Fibroblast of lung (primary cell): ENCODE measurements around the gene PIK3R2. TPM values are rescaled to one million over a fixed set of nuclear protein-coding genes. Genes with fewer than 3 reads are reported as not detected.

ENCODE experiments used
- DNase-seq, 2 donors: peaks; one replicate each; pipeline versions ENCODE4 v3.0.0 to v3.0.0-alpha.2; 2010; ENCODE audit warnings: low read depth in 2 of 2
- H2AFZ ChIP-seq: 2 replicates; pipeline ENCODE4 v1.5.1; 2012; ENCODE audit warnings: low read length, control low read depth, inconsistent platforms
- H3K27ac ChIP-seq: 2 replicates; pipeline ENCODE4 v1.5.1; 2011; ENCODE audit warnings: low read length, control low read depth; ENCODE audit not compliant: insufficient read depth
- H3K27me3 ChIP-seq: 2 replicates; pipeline ENCODE4 v1.5.1; 2011; ENCODE audit warnings: mild to moderate bottlenecking, low read length; ENCODE audit not compliant: control insufficient read depth, insufficient read depth
- H3K36me3 ChIP-seq: 2 replicates; pipeline ENCODE4 v1.5.1; 2011; ENCODE audit warnings: low read length; ENCODE audit not compliant: control insufficient read depth, insufficient read depth
- H3K4me1 ChIP-seq: 2 replicates; pipeline ENCODE4 v1.5.1; 2011; ENCODE audit warnings: low read length; ENCODE audit not compliant: control insufficient read depth, insufficient read depth; ENCODE audit errors: extremely low read depth
- H3K4me2 ChIP-seq: 2 replicates; pipeline ENCODE4 v1.5.1; 2011; ENCODE audit warnings: low read length, control low read depth; ENCODE audit not compliant: insufficient read depth; ENCODE audit errors: extremely low read depth
- H3K4me3 ChIP-seq, 4 experiments: fragments of 200-600 bp in 1 of 4; sonication (generic) in 1 of 4; replicated peaks in 1 of 4; 2 replicates each; pipeline ENCODE4 v1.5.1; 2011 to 2016; ENCODE audit warnings: low read length in 4 of 4, low read depth in 3 of 4, mild to moderate bottlenecking in 3 of 4, control low read depth in 2 of 4, inconsistent platforms in 1 of 4, mixed read lengths in 1 of 4; ENCODE audit not compliant: insufficient read depth in 1 of 4; ENCODE audit errors: control extremely low read depth in 1 of 4
- H3K79me2 ChIP-seq: 2 replicates; pipeline ENCODE4 v1.5.1; 2012; ENCODE audit warnings: mild to moderate bottlenecking, low read length, inconsistent platforms; ENCODE audit not compliant: control insufficient read depth, insufficient read depth
- H3K9ac ChIP-seq: 2 replicates; pipeline ENCODE4 v1.5.1; 2011; ENCODE audit warnings: mild to moderate bottlenecking, low read length, control low read depth; ENCODE audit not compliant: insufficient read depth
- H3K9me3 ChIP-seq: 2 replicates; pipeline ENCODE4 v1.5.1; 2012; ENCODE audit warnings: low read depth, low read length; ENCODE audit not compliant: control insufficient read depth, insufficient read depth
- H4K20me1 ChIP-seq: 2 replicates; pipeline ENCODE4 v1.5.1; 2011; ENCODE audit warnings: low read length; ENCODE audit not compliant: control insufficient read depth, insufficient read depth; ENCODE audit errors: extremely low read depth
- EZH2 ChIP-seq: IDR thresholded peaks from 2 replicates; pipeline ENCODE4 v1.5.1; 2012; ENCODE audit warnings: low read length, control low read depth, mild to moderate bottlenecking; ENCODE audit errors: missing control alignments
- polyA plus RNA-seq, 2 donors: library from polyadenylated mRNA; depleted of rRNA in 1 of 2; stranded (reverse) in 1 of 2; unstranded in 1 of 2; fragments of >200 nt; gene quantifications; 2 replicates each; pipeline ENCODE4 v1.2.1, GENCODE V29; 2011 to 2012; ENCODE audit warnings: missing spikeins in 1 of 2
- total RNA-seq: library from RNA; depleted of rRNA; stranded (reverse); fragments of >200 nt; gene quantifications from 2 replicates; pipeline ENCODE4 v1.2.1, GENCODE V29; 2014
- TF ChIP-seq, protein P1 (sequence below), 2 donors: IDR thresholded peaks in 1 of 2; conservative IDR thresholded peaks in 1 of 2; 1 replicate in 1 of 2; 2 replicates in 1 of 2; pipeline ENCODE4 v1.5.1; 2011 to 2012; ENCODE audit warnings: low read length in 2 of 2, control low read depth in 1 of 2, inconsistent platforms in 1 of 2, low read depth in 1 of 2, mild to moderate bottlenecking in 1 of 2

Gene PIK3R2
- total and polyA plus RNA-seq, 2 donors (not counting 1 experiment from before 2014, with no cell fraction given): 10.1 to 18.4 TPM

DNA sequence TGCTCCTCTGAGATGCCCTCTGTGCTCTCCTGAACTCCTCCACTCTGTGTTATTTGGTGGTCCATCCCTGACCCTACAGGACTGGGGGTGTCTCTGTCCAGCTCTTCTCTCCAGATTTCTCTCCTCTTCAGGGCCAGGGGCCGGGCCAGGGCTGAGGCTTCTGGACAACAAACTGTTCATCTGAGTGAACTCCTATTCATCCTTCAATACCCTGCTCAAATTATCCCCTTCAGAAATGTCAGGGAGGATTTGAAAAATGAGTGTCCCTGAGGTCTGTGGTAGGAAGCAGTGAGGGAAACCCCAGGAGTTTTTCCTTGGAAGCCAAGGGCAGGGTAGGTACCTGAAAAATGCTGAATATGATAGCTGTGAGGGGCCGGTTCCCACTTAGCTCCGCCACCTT lies 65.6 kb downstream of the PIK3R2 start:
- no peak overlapping the region for H3K27ac ChIP-seq
- H3K9me3 ChIP-seq: no peaks in the 10 kb centered on the region
- no peak overlapping the region for H3K9ac ChIP-seq
- H2AFZ ChIP-seq: no peak overlapping the region
- no peaks in the 10 kb centered on the region for H3K36me3 ChIP-seq
- H3K79me2 ChIP-seq: no peaks in the 10 kb centered on the region
- no peak for DNase-seq
- no peaks in the 10 kb centered on the region for H4K20me1 ChIP-seq
- no peak for TF ChIP-seq EZH2
- TF ChIP-seq, protein P1, sequence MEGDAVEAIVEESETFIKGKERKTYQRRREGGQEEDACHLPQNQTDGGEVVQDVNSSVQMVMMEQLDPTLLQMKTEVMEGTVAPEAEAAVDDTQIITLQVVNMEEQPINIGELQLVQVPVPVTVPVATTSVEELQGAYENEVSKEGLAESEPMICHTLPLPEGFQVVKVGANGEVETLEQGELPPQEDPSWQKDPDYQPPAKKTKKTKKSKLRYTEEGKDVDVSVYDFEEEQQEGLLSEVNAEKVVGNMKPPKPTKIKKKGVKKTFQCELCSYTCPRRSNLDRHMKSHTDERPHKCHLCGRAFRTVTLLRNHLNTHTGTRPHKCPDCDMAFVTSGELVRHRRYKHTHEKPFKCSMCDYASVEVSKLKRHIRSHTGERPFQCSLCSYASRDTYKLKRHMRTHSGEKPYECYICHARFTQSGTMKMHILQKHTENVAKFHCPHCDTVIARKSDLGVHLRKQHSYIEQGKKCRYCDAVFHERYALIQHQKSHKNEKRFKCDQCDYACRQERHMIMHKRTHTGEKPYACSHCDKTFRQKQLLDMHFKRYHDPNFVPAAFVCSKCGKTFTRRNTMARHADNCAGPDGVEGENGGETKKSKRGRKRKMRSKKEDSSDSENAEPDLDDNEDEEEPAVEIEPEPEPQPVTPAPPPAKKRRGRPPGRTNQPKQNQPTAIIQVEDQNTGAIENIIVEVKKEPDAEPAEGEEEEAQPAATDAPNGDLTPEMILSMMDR (conservative IDR thresholded peaks at IDR 0.05 in 1 of 2, IDR thresholded peaks at IDR 0.05 in 1 of 2; ENCODE audit: low read depth in 1 of 2, low read length in 2 of 2): no peak
- peaks cover 4% of the 10 kb centered on the region for H3K4me1 ChIP-seq
- H3K27me3 ChIP-seq: no peaks in the 10 kb centered on the region
- no peak overlapping the region for H3K4me3 ChIP-seq
- no peak overlapping the region for H3K4me2 ChIP-seq

Other genes with a start within 250 kb of the PIK3R2 start
- gene CCDC124, start 220.1 kb upstream of the PIK3R2 start, total RNA-seq: 31.1 and 37.2 TPM in 2 replicates
- gene CCDC124, start 220.1 kb upstream of the PIK3R2 start, polyA plus RNA-seq: 44.3 and 54.0 TPM in 2 replicates
- under 0.01 TPM in 2 replicates for gene KCNN1, start 186.1 kb upstream of the PIK3R2 start, total RNA-seq
- not detected in 2 replicates for gene KCNN1, start 186.1 kb upstream of the PIK3R2 start, polyA plus RNA-seq
- 3.9 and 9.1 TPM in 2 replicates for gene ARRDC2, start 145.0 kb upstream of the PIK3R2 start, total RNA-seq
- gene ARRDC2, start 145.0 kb upstream of the PIK3R2 start, polyA plus RNA-seq: 2.1 and 3.0 TPM in 2 replicates
- gene IL12RB1, start 66.2 kb upstream of the PIK3R2 start, total RNA-seq: under 0.01 and 0.50 TPM in 2 replicates
- 0.06 and 0.75 TPM in 2 replicates for gene IL12RB1, start 66.2 kb upstream of the PIK3R2 start, polyA plus RNA-seq
- 2.3 and 4.1 TPM in 2 replicates for gene MAST3, start 55.4 kb upstream of the PIK3R2 start, total RNA-seq
- gene MAST3, start 55.4 kb upstream of the PIK3R2 start, polyA plus RNA-seq: 2.0 and 2.3 TPM in 2 replicates
- 3.1 and 8.8 TPM in 2 replicates for gene IFI30, start 20.6 kb downstream of the PIK3R2 start, total RNA-seq
- gene IFI30, start 20.6 kb downstream of the PIK3R2 start, polyA plus RNA-seq: 15.8 and 50.9 TPM in 2 replicates
- gene MPV17L2, start 40.1 kb downstream of the PIK3R2 start, total RNA-seq: 4.1 and 4.6 TPM in 2 replicates
- gene MPV17L2, start 40.1 kb downstream of the PIK3R2 start, polyA plus RNA-seq: 9.4 and 16.7 TPM in 2 replicates
- gene RAB3A, start 50.9 kb downstream of the PIK3R2 start, total RNA-seq: 0.77 and 2.0 TPM in 2 replicates
- gene RAB3A, start 50.9 kb downstream of the PIK3R2 start, polyA plus RNA-seq: 3.6 and 10.1 TPM in 2 replicates
- gene PDE4C, start 73.3 kb downstream of the PIK3R2 start, total RNA-seq: 1.3 and 2.0 TPM in 2 replicates
- gene PDE4C, start 73.3 kb downstream of the PIK3R2 start, polyA plus RNA-seq: 0.09 and 0.35 TPM in 2 replicates
- gene IQCN, start 121.3 kb downstream of the PIK3R2 start, total RNA-seq: 0.51 and 0.83 TPM in 2 replicates
- 0.27 and 0.79 TPM in 2 replicates for gene IQCN, start 121.3 kb downstream of the PIK3R2 start, polyA plus RNA-seq
- 149 and 166 TPM in 2 replicates for gene JUND, start 128.5 kb downstream of the PIK3R2 start, total RNA-seq
- 47.6 and 65.8 TPM in 2 replicates for gene JUND, start 128.5 kb downstream of the PIK3R2 start, polyA plus RNA-seq
- 70.9 and 124 TPM in 2 replicates for gene LSM4, start 169.9 kb downstream of the PIK3R2 start, total RNA-seq
- gene LSM4, start 169.9 kb downstream of the PIK3R2 start, polyA plus RNA-seq: 50.9 and 97.2 TPM in 2 replicates
- 63.9 and 78.8 TPM in 2 replicates for gene PGPEP1, start 187.4 kb downstream of the PIK3R2 start, total RNA-seq
- 17.0 and 25.4 TPM in 2 replicates for gene PGPEP1, start 187.4 kb downstream of the PIK3R2 start, polyA plus RNA-seq
- 140 and 210 TPM in 2 replicates for gene GDF15, start 233.0 kb downstream of the PIK3R2 start, total RNA-seq
- 8.6 and 24.3 TPM in 2 replicates for gene GDF15, start 233.0 kb downstream of the PIK3R2 start, polyA plus RNA-seq
- 1.2 and 4.6 TPM in 2 replicates for gene LRRC25, start 244.5 kb downstream of the PIK3R2 start, total RNA-seq
- 0.10 and 0.25 TPM in 2 replicates for gene LRRC25, start 244.5 kb downstream of the PIK3R2 start, polyA plus RNA-seq